DOHH2 (cell line): ENCODE results near the gene CALN1.

ENCODE experiments used
- EZH2phosphoT487 ChIP-seq: fragments of 200-600 bp; sonication (generic); IDR thresholded peaks from 2 replicates; pipeline ENCODE4 v1.6.1; 2017; ENCODE audit warnings: borderline replicate concordance, mild to moderate bottlenecking, antibody characterized with exemption, low read length, moderate library complexity, mixed read lengths
- TF ChIP-seq, protein P1 (sequence below): fragments of 200-600 bp; sonication (generic); IDR thresholded peaks from one replicate; pipeline ENCODE4 v1.5.1; 2014; ENCODE audit warnings: antibody characterized with exemption, mild to moderate bottlenecking, low read depth, low read length; ENCODE audit not compliant: poor library complexity, severe bottlenecking

DNA sequence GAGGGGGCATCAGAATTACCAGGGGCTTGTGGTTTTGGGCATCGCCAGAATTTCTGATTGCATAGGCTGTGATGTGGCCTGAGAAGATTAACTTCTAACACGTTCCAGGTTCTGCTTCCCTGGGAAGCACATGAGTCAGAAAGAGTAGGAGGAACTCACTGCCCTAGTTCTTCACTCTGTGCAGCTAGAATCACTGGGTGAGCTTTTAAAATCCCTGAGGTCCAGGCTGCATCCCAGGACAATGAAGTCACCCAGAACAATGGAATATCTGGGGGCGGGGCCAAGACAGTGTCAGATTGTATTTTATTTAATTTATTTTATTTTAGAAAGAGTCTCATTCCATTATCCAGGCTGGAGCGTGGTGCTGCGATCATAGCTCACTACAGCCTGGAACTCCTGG is 636.5 kb downstream of the CALN1 start:
- TF ChIP-seq, protein P1, sequence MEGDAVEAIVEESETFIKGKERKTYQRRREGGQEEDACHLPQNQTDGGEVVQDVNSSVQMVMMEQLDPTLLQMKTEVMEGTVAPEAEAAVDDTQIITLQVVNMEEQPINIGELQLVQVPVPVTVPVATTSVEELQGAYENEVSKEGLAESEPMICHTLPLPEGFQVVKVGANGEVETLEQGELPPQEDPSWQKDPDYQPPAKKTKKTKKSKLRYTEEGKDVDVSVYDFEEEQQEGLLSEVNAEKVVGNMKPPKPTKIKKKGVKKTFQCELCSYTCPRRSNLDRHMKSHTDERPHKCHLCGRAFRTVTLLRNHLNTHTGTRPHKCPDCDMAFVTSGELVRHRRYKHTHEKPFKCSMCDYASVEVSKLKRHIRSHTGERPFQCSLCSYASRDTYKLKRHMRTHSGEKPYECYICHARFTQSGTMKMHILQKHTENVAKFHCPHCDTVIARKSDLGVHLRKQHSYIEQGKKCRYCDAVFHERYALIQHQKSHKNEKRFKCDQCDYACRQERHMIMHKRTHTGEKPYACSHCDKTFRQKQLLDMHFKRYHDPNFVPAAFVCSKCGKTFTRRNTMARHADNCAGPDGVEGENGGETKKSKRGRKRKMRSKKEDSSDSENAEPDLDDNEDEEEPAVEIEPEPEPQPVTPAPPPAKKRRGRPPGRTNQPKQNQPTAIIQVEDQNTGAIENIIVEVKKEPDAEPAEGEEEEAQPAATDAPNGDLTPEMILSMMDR = no peak
- TF ChIP-seq EZH2phosphoT487 = no peak
